Trophoblast cell (in vitro differentiated cells and primary cell): ENCODE measurements around the gene SEMA3F.

Source experiments
- DNase-seq, 2 donors: peaks; one replicate each; pipeline ENCODE4 v3.0.0-alpha.2; 2016
- H2AFZ ChIP-seq: 2 replicates; pipeline ENCODE4 v1.6.1; 2013; ENCODE audit warnings: low read length, moderate library complexity, mild to moderate bottlenecking; ENCODE audit not compliant: insufficient read depth, poor library complexity
- H2AK5ac ChIP-seq: 2 replicates; pipeline ENCODE4 v1.6.1; 2013; ENCODE audit warnings: mild to moderate bottlenecking, low read length
- H2BK120ac ChIP-seq: 2 replicates; pipeline ENCODE4 v1.6.1; 2013; ENCODE audit warnings: low read length, mild to moderate bottlenecking, moderate library complexity; ENCODE audit not compliant: insufficient read depth, poor library complexity
- H2BK12ac ChIP-seq: 2 replicates; pipeline ENCODE4 v1.6.1; 2013; ENCODE audit warnings: mild to moderate bottlenecking, low read length, moderate library complexity
- H2BK5ac ChIP-seq: 2 replicates; pipeline ENCODE4 v1.6.1; 2013; ENCODE audit warnings: low read length, low read depth, moderate library complexity, mild to moderate bottlenecking; ENCODE audit not compliant: poor library complexity
- H3K14ac ChIP-seq: 2 replicates; pipeline ENCODE4 v1.6.1; 2013; ENCODE audit warnings: mild to moderate bottlenecking, low read length
- H3K18ac ChIP-seq: 2 replicates; pipeline ENCODE4 v1.6.1; 2013; ENCODE audit warnings: mild to moderate bottlenecking, low read length
- H3K23ac ChIP-seq: 2 replicates; pipeline ENCODE4 v1.6.1; 2013; ENCODE audit warnings: low read length
- H3K27ac ChIP-seq: 2 replicates; pipeline ENCODE4 v1.5.1; 2013; ENCODE audit warnings: low read depth, mild to moderate bottlenecking, inconsistent platforms, low read length, moderate library complexity
- H3K27me3 ChIP-seq: 2 replicates; pipeline ENCODE4 v1.6.1; 2013; ENCODE audit warnings: inconsistent platforms, mild to moderate bottlenecking, low read length, moderate library complexity; ENCODE audit not compliant: insufficient read depth
- H3K36me3 ChIP-seq, 2 experiments: 1 replicate in 1 of 2; 2 replicates in 1 of 2; pipeline ENCODE4 v1.6.1; 2013; ENCODE audit warnings: low read length in 2 of 2, mild to moderate bottlenecking in 2 of 2, moderate library complexity in 1 of 2; ENCODE audit not compliant: insufficient read depth in 2 of 2, control insufficient read depth in 1 of 2
- H3K4ac ChIP-seq: 2 replicates; pipeline ENCODE4 v1.6.1; 2013; ENCODE audit warnings: low read depth, mild to moderate bottlenecking, low read length, moderate library complexity
- H3K4me1 ChIP-seq, 2 experiments: 1 replicate in 1 of 2; 2 replicates in 1 of 2; pipeline ENCODE4 v1.6.1; 2013; ENCODE audit warnings: low read length in 2 of 2, mild to moderate bottlenecking in 2 of 2, moderate library complexity in 1 of 2; ENCODE audit not compliant: insufficient read depth in 2 of 2, control insufficient read depth in 1 of 2
- H3K4me2 ChIP-seq: 2 replicates; pipeline ENCODE4 v1.6.1; 2013; ENCODE audit warnings: inconsistent platforms, mild to moderate bottlenecking, low read length, moderate library complexity
- H3K4me3 ChIP-seq: 2 replicates; pipeline ENCODE4 v1.5.1; 2013; ENCODE audit warnings: mild to moderate bottlenecking, low read depth, low read length, inconsistent platforms
- H3K79me1 ChIP-seq: one replicate; pipeline ENCODE4 v1.6.1; 2013; ENCODE audit warnings: low read length
- H3K79me2 ChIP-seq: 2 replicates; pipeline ENCODE4 v1.6.1; 2013; ENCODE audit warnings: low read length, mild to moderate bottlenecking; ENCODE audit not compliant: control insufficient read depth, insufficient read depth, poor library complexity
- H3K9ac ChIP-seq: 2 replicates; pipeline ENCODE4 v1.6.1; 2013; ENCODE audit warnings: mild to moderate bottlenecking, low read length
- H3K9me3 ChIP-seq: 2 replicates; pipeline ENCODE4 v1.6.1; 2013; ENCODE audit warnings: low read depth, mild to moderate bottlenecking, control low read depth, inconsistent platforms, low read length; ENCODE audit not compliant: insufficient read depth
- H4K12ac ChIP-seq: 2 replicates; pipeline ENCODE4 v1.6.1; 2013; ENCODE audit warnings: low read depth, mild to moderate bottlenecking, low read length, moderate library complexity
- H4K8ac ChIP-seq: 2 replicates; pipeline ENCODE4 v1.6.1; 2013; ENCODE audit warnings: low read depth, mild to moderate bottlenecking, low read length, moderate library complexity
- H4K91ac ChIP-seq: one replicate; pipeline ENCODE4 v1.6.1; 2013; ENCODE audit warnings: low read depth, mild to moderate bottlenecking, low read length, moderate library complexity
- WGBS: extraction: QIAGEN DNeasy Blood & Tissue Kit; methylation state at CpG from one replicate; pipeline ENCODE4 v1.1.7; 2013; ENCODE audit warnings: missing lambda C conversion rate; ENCODE audit not compliant: insufficient read length, insufficient coverage; ENCODE audit errors: extremely low coverage; 5-methylcytosine and 5-hydroxymethylcytosine counted together

SEMA3F gene

GRCh38 chr3:50181985-50182384 lies 26.9 kb downstream of the SEMA3F start:
- Histone ChIP-seq H2BK12ac (no peak overlapping the region), H3K79me1 (no peaks in the 10 kb centered on the region), H3K9me3 (no peaks in the 10 kb centered on the region), H4K8ac (no peak overlapping the region), H3K4me2 (no peak overlapping the region), H3K27ac (no peak overlapping the region), H3K4ac (no peak overlapping the region), H3K27me3 (no peaks in the 10 kb centered on the region), H3K14ac (no peak overlapping the region), H3K18ac (no peak overlapping the region), H2BK120ac (no peak overlapping the region), H3K9ac (no peak overlapping the region), H3K23ac (no peak overlapping the region), H3K36me3 (peaks cover 28 to 36% of the 10 kb centered on the region in 2 experiments), H2AFZ (no peak overlapping the region), H2AK5ac (no peak overlapping the region), H3K79me2 (no peaks in the 10 kb centered on the region), H3K4me3 (peak overlapping the region; percentile 38), H2BK5ac (no peak overlapping the region), H4K91ac (no peak overlapping the region), H3K4me1 (peaks cover 13 to 16% of the 10 kb centered on the region in 2 experiments), H4K12ac (no peak overlapping the region)
- WGBS = no CpG with 5 or more reads among the region's 5 CpGs
- DNase-seq = peak; percentile 69 to 80

GRCh38 chr3:50182533-50183099 lies 27.5 kb downstream of the SEMA3F start:
- Histone ChIP-seq H3K79me1 (no peaks in the 10 kb centered on the region), H3K23ac (no peak overlapping the region), H2AFZ (no peak overlapping the region), H3K18ac (no peak overlapping the region), H4K91ac (no peak overlapping the region), H3K27me3 (no peaks in the 10 kb centered on the region), H3K4ac (no peak overlapping the region), H4K12ac (no peak overlapping the region), H3K4me1 (peaks cover 13 to 16% of the 10 kb centered on the region in 2 experiments), H3K4me3 (no peak overlapping the region), H3K27ac (no peak overlapping the region), H3K4me2 (no peak overlapping the region), H3K9me3 (no peaks in the 10 kb centered on the region), H2AK5ac (no peak overlapping the region), H2BK5ac (no peak overlapping the region), H4K8ac (no peak overlapping the region), H3K79me2 (no peaks in the 10 kb centered on the region), H3K14ac (no peak overlapping the region), H2BK12ac (no peak overlapping the region), H3K36me3 (peaks cover 26 to 34% of the 10 kb centered on the region in 2 experiments), H3K9ac (no peak overlapping the region), H2BK120ac (no peak overlapping the region)
- WGBS = no CpG with 5 or more reads among the region's 26 CpGs
- DNase-seq = peak; percentile 17 to 34

DNA sequence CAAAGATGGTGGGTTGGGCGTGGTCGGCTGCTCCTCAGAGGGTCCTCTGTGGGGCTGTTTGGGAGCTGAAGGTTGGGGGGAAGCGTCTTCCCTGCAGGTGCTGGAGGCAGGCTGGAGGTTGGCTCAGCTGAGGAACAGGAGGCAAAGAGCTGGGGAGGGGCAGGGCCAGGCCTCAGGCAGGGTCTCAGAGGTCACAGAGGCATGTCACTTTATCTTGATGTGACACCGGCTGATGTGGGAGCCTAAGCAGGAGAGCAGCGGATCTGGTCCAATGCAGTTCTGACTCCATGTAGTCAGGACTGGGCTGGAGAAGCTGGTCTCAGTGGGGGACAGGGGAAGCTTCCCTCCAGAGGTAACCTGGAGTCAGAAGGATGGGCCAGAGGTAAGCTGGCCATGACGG lies 28.6 kb downstream of the SEMA3F start:
- H2BK5ac ChIP-seq = no peak overlapping the region
- H2AK5ac ChIP-seq = no peak overlapping the region
- peaks cover 13 to 16% of the 10 kb centered on the region in 2 experiments for H3K4me1 ChIP-seq
- H4K12ac ChIP-seq = no peak overlapping the region
- H3K9ac ChIP-seq = no peak overlapping the region
- no peak overlapping the region for H4K91ac ChIP-seq
- no peak overlapping the region for H2BK12ac ChIP-seq
- H3K4me2 ChIP-seq = no peak overlapping the region
- no peaks in the 10 kb centered on the region for H3K27me3 ChIP-seq
- H4K8ac ChIP-seq = no peak overlapping the region
- H3K9me3 ChIP-seq = no peaks in the 10 kb centered on the region
- H3K14ac ChIP-seq = no peak overlapping the region
- no peak overlapping the region for H2BK120ac ChIP-seq
- no peaks in the 10 kb centered on the region for H3K79me1 ChIP-seq
- no peak overlapping the region for H2AFZ ChIP-seq
- H3K27ac ChIP-seq = no peak overlapping the region
- no peak overlapping the region for H3K18ac ChIP-seq
- peaks cover 32 to 38% of the 10 kb centered on the region in 2 experiments for H3K36me3 ChIP-seq
- no peak for DNase-seq
- H3K79me2 ChIP-seq = no peaks in the 10 kb centered on the region
- no peak overlapping the region for H3K4me3 ChIP-seq
- H3K23ac ChIP-seq = no peak overlapping the region
- H3K4ac ChIP-seq = no peak overlapping the region
- WGBS = no CpG with 5 or more reads among the region's 6 CpGs

- Histone ChIP-seq H4K12ac (no peak overlapping the region), H3K4me3 (no peak overlapping the region), H3K4me2 (no peak overlapping the region), H2BK120ac (no peak overlapping the region), H3K9me3 (no peaks in the 10 kb centered on the region), H3K36me3 (peaks cover 32 to 38% of the 10 kb centered on the region in 2 experiments), H3K4me1 (peaks cover 13 to 16% of the 10 kb centered on the region in 2 experiments), H2AK5ac (no peak overlapping the region), H3K27me3 (no peaks in the 10 kb centered on the region), H3K27ac (no peak overlapping the region), H3K23ac (no peak overlapping the region), H3K79me1 (no peaks in the 10 kb centered on the region), H4K91ac (no peak overlapping the region), H2AFZ (no peak overlapping the region), H4K8ac (no peak overlapping the region), H2BK12ac (no peak overlapping the region), H3K18ac (no peak overlapping the region), H3K79me2 (no peaks in the 10 kb centered on the region), H3K9ac (no peak overlapping the region), H3K14ac (no peak overlapping the region), H3K4ac (no peak overlapping the region), H2BK5ac (no peak overlapping the region)
- peak; percentile 50 to 73 for DNase-seq
- WGBS = no CpG with 5 or more reads among the region's 21 CpGs
These were observed 29.3 kb downstream of the SEMA3F start for GRCh38 chr3:50184242-50184978.
